ENCODE data around the gene KNDC1.

- TF ChIP-seq POLR2A (IDR thresholded peaks at IDR 0.05; ENCODE audit: low read depth, low read length) (no peak), EZH2 (IDR thresholded peaks at IDR 0.05; ENCODE audit: borderline replicate concordance, control insufficient read depth, low read depth, low read length) (no peak), ASH2L (IDR thresholded peaks at IDR 0.05; ENCODE audit: borderline replicate concordance, low read depth) (no peak), JUND (IDR thresholded peaks at IDR 0.05; ENCODE audit: low read depth, low read length) (no peak)
These were observed 31.6 kb upstream of the KNDC1 start for GRCh38 chr10:133128126-133129070.
